Adipocyte (in vitro differentiated cells): ENCODE results near the gene MAPK11.
A peak's percentile ranks its signal among the peaks of the same experiment; 100 is the strongest.

ENCODE experiments used
- DNase-seq: peaks from one replicate; pipeline ENCODE4 v3.0.0-alpha.2; 2015; ENCODE audit warnings: low read depth
- H3K27me3 ChIP-seq: replicated peaks from 2 replicates; pipeline ENCODE4 v1.7.0; 2013; ENCODE audit warnings: mild to moderate bottlenecking, low read length, moderate library complexity; ENCODE audit not compliant: control insufficient read depth, insufficient read depth
- H3K36me3 ChIP-seq: 2 replicates; pipeline ENCODE4 v1.7.0; 2013; ENCODE audit warnings: low read length, mild to moderate bottlenecking, moderate library complexity; ENCODE audit not compliant: control insufficient read depth, insufficient read depth, severe bottlenecking
- H3K4me1 ChIP-seq: 2 replicates; pipeline ENCODE4 v1.7.0; 2013; ENCODE audit warnings: mild to moderate bottlenecking, low read length, moderate library complexity; ENCODE audit not compliant: control insufficient read depth, insufficient read depth
- H3K4me3 ChIP-seq: 2 replicates; pipeline ENCODE4 v1.7.0; 2013; ENCODE audit warnings: mild to moderate bottlenecking, low read length, moderate library complexity
- H3K9ac ChIP-seq: 2 replicates; pipeline ENCODE4 v1.7.0; 2013; ENCODE audit warnings: mild to moderate bottlenecking, low read length, moderate library complexity
- H3K9me3 ChIP-seq: 2 replicates; pipeline ENCODE4 v1.7.0; 2013; ENCODE audit warnings: mild to moderate bottlenecking, low read length, moderate library complexity; ENCODE audit not compliant: control insufficient read depth

The MAPK11 gene

DNA sequence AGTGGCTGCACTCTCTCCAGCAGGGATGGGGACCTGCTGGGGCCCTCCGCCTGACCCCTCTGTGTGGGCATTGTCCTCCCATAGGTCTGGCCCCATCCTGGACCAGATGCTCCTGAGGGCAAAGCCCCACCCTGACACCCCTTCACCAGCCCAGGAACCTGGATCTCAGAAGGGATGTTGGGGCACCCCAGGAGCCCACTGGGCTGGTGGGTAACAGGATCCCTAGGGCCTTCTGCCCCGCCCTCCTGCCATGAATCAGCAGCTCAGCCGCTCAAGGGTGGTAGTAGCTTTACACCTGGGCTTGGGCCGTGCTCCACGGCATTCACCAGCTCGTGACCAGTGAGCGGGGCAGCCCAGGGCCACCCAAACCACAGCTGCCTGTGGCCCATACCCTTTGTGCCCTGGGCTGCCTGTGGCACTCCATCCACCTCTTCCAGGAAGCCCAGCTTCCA, 7.7 kb downstream of the MAPK11 start:
- peaks cover 10% of the 10 kb centered on the region for H3K4me1 ChIP-seq
- H3K9ac ChIP-seq = no peak overlapping the region
- no peaks in the 10 kb centered on the region for H3K9me3 ChIP-seq
- H3K36me3 ChIP-seq = no peaks in the 10 kb centered on the region
- H3K4me3 ChIP-seq = no peak overlapping the region
- H3K27me3 ChIP-seq = peaks cover 7% of the 10 kb centered on the region
- DNase-seq = peak; percentile 19

GRCh38 chr22:50261615-50262459, 8.3 kb downstream of the MAPK11 start, which contains the start of gene MAPK12:
MAPK12 (minus strand) TSS chr22:50261683; CDS start chr22:50261509, 174 bp downstream.
- H3K4me3 ChIP-seq = peak within 1 kb of the TSS; percentile 80
- peak within 1 kb of the TSS; percentile 84 for H3K9ac ChIP-seq
- H3K36me3 ChIP-seq = no peaks in the 10 kb centered on the region
- peaks cover 10% of the 10 kb centered on the region for H3K4me1 ChIP-seq
- H3K27me3 ChIP-seq = peaks cover 5% of the 10 kb centered on the region
- no peaks in the 10 kb centered on the region for H3K9me3 ChIP-seq
- DNase-seq = peak; percentile 66

DNA sequence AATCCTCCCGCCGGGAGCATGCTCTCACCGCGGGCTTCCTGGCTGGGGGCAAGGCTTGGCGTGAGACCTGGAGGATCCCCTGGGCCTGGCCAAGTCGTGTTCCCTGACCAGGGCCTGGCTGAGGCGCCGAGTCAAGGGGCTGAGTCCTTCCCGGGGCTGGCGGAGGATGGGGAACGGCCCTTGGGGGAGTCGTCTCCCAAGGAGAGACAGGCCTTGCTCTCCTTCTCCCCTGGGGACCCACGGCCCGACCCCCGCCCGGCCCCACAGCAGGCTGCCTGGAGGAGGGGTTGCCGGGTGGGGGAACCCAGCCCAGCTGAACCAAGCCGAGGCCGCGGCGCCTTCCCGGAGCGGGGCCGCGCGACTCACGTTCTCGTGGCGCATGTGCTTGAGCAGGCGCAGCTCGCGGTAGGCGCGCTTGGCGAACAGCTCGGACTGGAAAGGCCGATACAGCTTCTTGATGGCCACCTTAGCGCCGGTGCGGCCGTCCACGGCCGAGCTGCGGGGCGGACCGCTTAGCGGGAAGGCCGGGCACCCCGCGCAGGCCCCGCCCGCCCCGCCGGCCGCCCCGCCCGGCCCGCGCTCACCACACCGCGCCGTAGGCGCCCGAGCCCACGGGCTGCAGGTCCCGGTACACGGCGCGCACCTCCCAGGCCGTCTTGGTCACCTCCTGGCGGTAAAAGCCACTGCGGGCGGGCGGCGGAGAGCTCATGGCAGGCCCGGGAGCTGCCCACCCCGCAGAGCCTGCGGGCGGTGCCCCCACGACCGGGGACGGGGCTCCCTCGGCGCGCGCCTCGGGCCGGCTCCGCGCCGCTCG, 9.2 kb downstream of the MAPK11 start:
- peak; percentile 83 for DNase-seq
- Histone ChIP-seq H3K27me3 (no peaks in the 10 kb centered on the region), H3K4me3 (peak overlapping the region; percentile 80)

GRCh38 chr22:50260434-50260800, 9.8 kb downstream of the MAPK11 start:
- peak overlapping the region; percentile 84 for H3K9ac ChIP-seq
- peak; percentile 39 for DNase-seq
- H3K4me1 ChIP-seq = peaks cover 10% of the 10 kb centered on the region
- peak overlapping the region; percentile 80 for H3K4me3 ChIP-seq
- no peaks in the 10 kb centered on the region for H3K9me3 ChIP-seq
- H3K36me3 ChIP-seq = no peaks in the 10 kb centered on the region
- H3K27me3 ChIP-seq = no peaks in the 10 kb centered on the region

More for the DNA sequence above, 9.2 kb downstream of the MAPK11 start:
- Histone ChIP-seq H3K9ac (peak overlapping the region; percentile 84), H3K4me1 (peaks cover 10% of the 10 kb centered on the region), H3K36me3 (no peaks in the 10 kb centered on the region), H3K9me3 (no peaks in the 10 kb centered on the region)

GRCh38 chr22:50259302-50259701, 10.9 kb downstream of the MAPK11 start:
- H3K4me1 ChIP-seq = peaks cover 10% of the 10 kb centered on the region
- H3K27me3 ChIP-seq = no peaks in the 10 kb centered on the region
- no peak for DNase-seq
- H3K4me3 ChIP-seq = no peak overlapping the region
- no peaks in the 10 kb centered on the region for H3K9me3 ChIP-seq
- H3K36me3 ChIP-seq = no peaks in the 10 kb centered on the region
- H3K9ac ChIP-seq = no peak overlapping the region

GRCh38 chr22:50258361-50259292, 11.6 kb downstream of the MAPK11 start:
- Histone ChIP-seq H3K27me3 (no peaks in the 10 kb centered on the region), H3K36me3 (no peaks in the 10 kb centered on the region), H3K9ac (no peak overlapping the region), H3K9me3 (no peaks in the 10 kb centered on the region), H3K4me1 (peaks cover 10% of the 10 kb centered on the region), H3K4me3 (no peak overlapping the region)
- no peak for DNase-seq

GRCh38 chr22:50257451-50258360, 12.5 kb downstream of the MAPK11 start:
- no peaks in the 10 kb centered on the region for H3K27me3 ChIP-seq
- no peak overlapping the region for H3K4me3 ChIP-seq
- peaks cover 10% of the 10 kb centered on the region for H3K4me1 ChIP-seq
- no peak overlapping the region for H3K9ac ChIP-seq
- no peaks in the 10 kb centered on the region for H3K9me3 ChIP-seq
- no peak for DNase-seq
- H3K36me3 ChIP-seq = no peaks in the 10 kb centered on the region

- Histone ChIP-seq H3K9me3 (no peaks in the 10 kb centered on the region), H3K4me1 (peaks cover 8% of the 10 kb centered on the region), H3K27me3 (no peaks in the 10 kb centered on the region), H3K4me3 (no peak overlapping the region), H3K36me3 (no peaks in the 10 kb centered on the region), H3K9ac (no peak overlapping the region)
- DNase-seq = no peak
Measured at GRCh38 chr22:50257041-50257440, 13.1 kb downstream of the MAPK11 start.

DNA sequence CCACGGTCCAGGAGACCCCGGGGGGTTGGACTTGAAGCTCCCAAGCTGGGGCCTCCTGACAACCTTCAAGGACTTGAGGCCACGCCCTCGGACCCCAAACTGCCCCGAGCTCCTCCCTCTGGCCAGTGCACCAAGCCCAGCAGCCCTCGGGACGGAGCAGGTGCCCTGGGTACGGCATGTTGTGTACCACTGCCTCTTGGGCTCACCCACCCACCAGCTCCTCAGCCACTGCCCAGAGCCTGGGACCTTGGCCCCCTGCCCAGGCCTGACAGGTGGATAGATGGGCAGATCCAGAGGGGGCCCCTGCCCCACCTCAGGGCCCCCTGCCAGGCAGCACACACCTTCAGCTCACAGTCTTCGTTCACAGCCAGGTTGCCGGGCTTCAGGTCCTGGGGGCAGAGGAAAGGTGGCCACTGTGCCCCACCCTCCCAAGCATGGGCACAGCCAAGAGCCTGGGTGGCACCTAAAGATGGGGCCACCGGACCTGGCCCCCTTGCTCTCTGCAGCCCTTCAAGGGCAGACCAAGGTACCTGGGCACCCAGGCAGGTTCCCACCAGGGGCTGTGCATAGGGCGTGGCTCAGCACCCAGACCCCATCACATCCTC, 13.8 kb downstream of the MAPK11 start:
- H3K27me3 ChIP-seq = no peaks in the 10 kb centered on the region
- no peaks in the 10 kb centered on the region for H3K36me3 ChIP-seq
- no peak for DNase-seq

GRCh38 chr22:50255607-50256006, 14.6 kb downstream of the MAPK11 start:
- no peaks in the 10 kb centered on the region for H3K36me3 ChIP-seq
- H3K9me3 ChIP-seq = no peaks in the 10 kb centered on the region
- no peaks in the 10 kb centered on the region for H3K27me3 ChIP-seq
- H3K4me3 ChIP-seq = no peak overlapping the region
- no peak for DNase-seq
- no peak overlapping the region for H3K9ac ChIP-seq
- peaks cover 6% of the 10 kb centered on the region for H3K4me1 ChIP-seq

More for the DNA sequence above, 13.8 kb downstream of the MAPK11 start:
- Histone ChIP-seq H3K9ac (no peak overlapping the region), H3K9me3 (no peaks in the 10 kb centered on the region), H3K4me1 (peaks cover 6% of the 10 kb centered on the region), H3K4me3 (no peak overlapping the region)
